Activated CD8-positive, alpha-beta T cell treated with anti-CD3 and anti-CD28 coated beads, Interleukin-2, amount 10 ng/mL, durations not matched to agents 7 days and 5 days (primary cell): ENCODE measurements around the gene VARS2. TPM values are rescaled to one million over a fixed set of nuclear protein-coding genes. Genes with fewer than 3 reads are reported as not detected.
"Not testable (repeated sequence)": the region's sequence is repeated elsewhere in the genome, so short reads cannot be mapped to it uniquely, and the experiment has no call there.

Source experiments
- ATAC-seq: fragments of 150-1000 bp; cut with Tn5 transposase; one replicate; pipeline ENCODE4 v1.10.0; 2021; ENCODE audit warnings: moderate library complexity
- CTCF ChIA-PET: fragments of 350-600 bp; sonication (Branson Sonifier 250); formaldehyde crosslinking; loops from one replicate; lab custom pipeline; 2021; ENCODE audit warnings: antibody characterized with exemption; lab: Charles Lee
- POLR2A ChIA-PET: fragments of 350-600 bp; sonication (Branson Sonifier 250); formaldehyde crosslinking; loops from one replicate; lab custom pipeline; 2021; ENCODE audit warnings: antibody characterized with exemption; lab: Charles Lee
- DNase-seq: peaks from one replicate; pipeline ENCODE4 v3.0.0-alpha.2; 2020
- H3K27ac Mint-ChIP-seq: one replicate; pipeline ENCODE4 v1.8.0; 2021; ENCODE audit warnings: mild to moderate bottlenecking, mixed read lengths
- H3K27me3 Mint-ChIP-seq: one replicate; pipeline ENCODE4 v1.8.0; 2021; ENCODE audit warnings: low read depth, mixed read lengths
- H3K36me3 Mint-ChIP-seq: one replicate; pipeline ENCODE4 v1.8.0; 2021; ENCODE audit warnings: low read depth, mixed read lengths
- H3K4me1 Mint-ChIP-seq: one replicate; pipeline ENCODE4 v1.8.0; 2021; ENCODE audit warnings: low read depth, mixed read lengths
- H3K4me3 Mint-ChIP-seq: one replicate; pipeline ENCODE4 v1.8.0; 2021; ENCODE audit warnings: mild to moderate bottlenecking, mixed read lengths
- H3K9me3 Mint-ChIP-seq: one replicate; pipeline ENCODE4 v1.8.0; 2022; ENCODE audit warnings: mixed read lengths; ENCODE audit not compliant: insufficient read depth
- total RNA-seq, 2 experiments: library from RNA; stranded (reverse); gene quantifications; one replicate each; pipeline ENCODE4 v1.2.3, GENCODE V29; 2021

VARS2 gene
- total RNA-seq, 2 experiments from 2014 or later, result 38.4 to 38.8 TPM

GRCh38 chr6:30903236-30903635, 10.8 kb upstream of the VARS2 start:
- no peak for ATAC-seq
- Mint-ChIP-seq H3K4me1 (peaks cover 21% of the 10 kb centered on the region), H3K27ac (no peak overlapping the region), H3K27me3 (no peaks in the 10 kb centered on the region), H3K4me3 (no peak overlapping the region), H3K9me3 (no peaks in the 10 kb centered on the region), H3K36me3 (no peaks in the 10 kb centered on the region)
- DNase-seq, result no peak
- ChIA-PET POLR2A (no interaction called here), CTCF (interaction anchor here (4.9 kb wide), 1 partner anchor 12 kb away, joined by 26 read pairs; the partner anchor contains the start of gene VARS2)

- not testable (repeated sequence) for ATAC-seq, H3K9me3 Mint-ChIP-seq, DNase-seq, H3K27ac Mint-ChIP-seq, H3K27me3 Mint-ChIP-seq
- peaks cover 28% of the 10 kb centered on the region for H3K4me1 Mint-ChIP-seq
- ChIA-PET CTCF (interaction anchor here (0.9 to 4.9 kb wide), 12 partner anchors 8 to 459 kb away, joined by 3 to 26 read pairs (median 6); partner anchors contain the start of gene VARS2), POLR2A (interaction anchor here (0.6 to 1.0 kb wide), 2 partner anchors 10 to 11 kb away, joined by 3 read pairs; no protein-coding TSS in a partner anchor)
- peaks cover 12% of the 10 kb centered on the region for H3K36me3 Mint-ChIP-seq
- peak overlapping the region; percentile 99 for H3K4me3 Mint-ChIP-seq
These were observed 6.7 kb upstream of the VARS2 start for GRCh38 chr6:30907290-30907757.

GRCh38 chr6:30907758-30908591, 6.1 kb upstream of the VARS2 start, which contains the start of gene GTF2H4:
GTF2H4 (plus strand) TSS chr6:30908207.
- Mint-ChIP-seq H3K4me3 (peak within 1 kb of the TSS; percentile 99), H3K9me3 (no peaks in the 10 kb centered on the region), H3K4me1 (peaks cover 22% of the 10 kb centered on the region), H3K27me3 (no peaks in the 10 kb centered on the region), H3K27ac (peak within 1 kb of the TSS; percentile 66), H3K36me3 (peaks cover 18% of the 10 kb centered on the region)
- CTCF ChIA-PET, result interaction anchor here (0.9 to 4.9 kb wide), 10 partner anchors 7 to 229 kb away, joined by 3 to 26 read pairs (median 6); partner anchors contain the start of gene VARS2
- ATAC-seq (peak; percentile 98), DNase-seq (peak; percentile 96)
- POLR2A ChIA-PET, result interaction anchor here (0.6 to 1.0 kb wide), 2 partner anchors 9 to 11 kb away, joined by 3 read pairs; no protein-coding TSS in a partner anchor

- CTCF ChIA-PET, result interaction anchor here (1.2 to 3.3 kb wide), 5 partner anchors 32 to 230 kb away, joined by 3 to 15 read pairs (median 5); no protein-coding TSS in a partner anchor
- Mint-ChIP-seq H3K9me3 (no peaks in the 10 kb centered on the region), H3K4me1 (peaks cover 28% of the 10 kb centered on the region), H3K27me3 (no peaks in the 10 kb centered on the region), H3K4me3 (peak overlapping the region; percentile 99), H3K27ac (peak overlapping the region; percentile 66), H3K36me3 (peaks cover 23% of the 10 kb centered on the region)
- POLR2A ChIA-PET, result no interaction called here
- ATAC-seq (no peak), DNase-seq (no peak)
These were observed 5.3 kb upstream of the VARS2 start for GRCh38 chr6:30908700-30909099.

- H3K27ac Mint-ChIP-seq, H3K27me3 Mint-ChIP-seq, H3K4me3 Mint-ChIP-seq, POLR2A ChIA-PET, ATAC-seq, H3K9me3 Mint-ChIP-seq, DNase-seq: not testable (repeated sequence)
- Mint-ChIP-seq H3K4me1 (peaks cover 40% of the 10 kb centered on the region), H3K36me3 (peaks cover 23% of the 10 kb centered on the region)
- CTCF ChIA-PET, result interaction anchor here (3.0 to 9.3 kb wide), 2 partner anchors 169 to 176 kb away, joined by 9 to 83 read pairs; no protein-coding TSS in a partner anchor
These were observed 3.6 kb upstream of the VARS2 start for GRCh38 chr6:30910473-30910872.

- ChIA-PET POLR2A (no interaction called here), CTCF (interaction anchor here (0.5 to 9.3 kb wide), 17 partner anchors 7 to 196 kb away, joined by 3 to 97 read pairs (median 16); partner anchors contain the start of gene MDC1)
- Mint-ChIP-seq H3K4me1 (peaks cover 41% of the 10 kb centered on the region), H3K9me3 (no peaks in the 10 kb centered on the region), H3K27me3 (no peaks in the 10 kb centered on the region), H3K4me3 (peak overlapping the region; percentile 86), H3K27ac (no peak overlapping the region), H3K36me3 (peaks cover 36% of the 10 kb centered on the region)
- DNase-seq, result no peak
- ATAC-seq, result no peak
These were observed 1.1 kb upstream of the VARS2 start for GRCh38 chr6:30912746-30913520.

GRCh38 chr6:30913721-30914075, 340 bp upstream of the VARS2 start:
- Mint-ChIP-seq H3K27me3 (no peaks in the 10 kb centered on the region), H3K9me3 (no peaks in the 10 kb centered on the region), H3K36me3 (peaks cover 41% of the 10 kb centered on the region), H3K27ac (peak overlapping the region; percentile 89), H3K4me1 (peaks cover 34% of the 10 kb centered on the region), H3K4me3 (peak overlapping the region; percentile 86)
- no peak for ATAC-seq
- no peak for DNase-seq
- CTCF ChIA-PET, result interaction anchor here (0.6 to 9.3 kb wide), 21 partner anchors 8 to 228 kb away, joined by 3 to 97 read pairs (median 11); partner anchors contain the start of gene MDC1
- POLR2A ChIA-PET, result interaction anchor here (0.6 to 1.1 kb wide), 5 partner anchors 22 to 325 kb away, joined by 3 to 4 read pairs (median 3); partner anchors contain the start of gene MRPS18B

- H3K27ac Mint-ChIP-seq, result peak overlapping the region; percentile 89
- ChIA-PET CTCF (interaction anchor here (0.6 to 9.3 kb wide), 28 partner anchors 9 to 233 kb away, joined by 3 to 97 read pairs (median 8); partner anchors contain the start of gene DDR1), POLR2A (no interaction called here)
- ATAC-seq (no peak), DNase-seq (no peak)
- no peaks in the 10 kb centered on the region for H3K9me3 Mint-ChIP-seq
- peak overlapping the region; percentile 86 for H3K4me3 Mint-ChIP-seq
- H3K27me3 Mint-ChIP-seq, result no peaks in the 10 kb centered on the region
- peaks cover 29% of the 10 kb centered on the region for H3K4me1 Mint-ChIP-seq
- H3K36me3 Mint-ChIP-seq, result peaks cover 48% of the 10 kb centered on the region
These were observed 984 bp downstream of the VARS2 start for GRCh38 chr6:30914854-30915590.

- peaks cover 48% of the 10 kb centered on the region for H3K36me3 Mint-ChIP-seq
- peak; percentile 46 for DNase-seq
These were observed 1.5 kb downstream of the VARS2 start for GRCh38 chr6:30915591-30915946.

GRCh38 chr6:30917041-30917440, 3.0 kb downstream of the VARS2 start:
- Mint-ChIP-seq H3K9me3 (no peaks in the 10 kb centered on the region), H3K27me3 (no peaks in the 10 kb centered on the region), H3K4me3 (no peak overlapping the region), H3K4me1 (peaks cover 29% of the 10 kb centered on the region), H3K27ac (no peak overlapping the region), H3K36me3 (peaks cover 42% of the 10 kb centered on the region)
- ATAC-seq (no peak), DNase-seq (no peak)
- ChIA-PET CTCF (interaction anchor here (1.1 to 9.3 kb wide), 8 partner anchors 9 to 238 kb away, joined by 3 to 97 read pairs (median 41); no protein-coding TSS in a partner anchor), POLR2A (interaction anchor here (0.9 kb wide), 1 partner anchor 9 kb away, joined by 3 read pairs; the partner anchor contains the start of gene GTF2H4)

More at GRCh38 chr6:30915591-30915946, 1.5 kb downstream of the VARS2 start:
- Mint-ChIP-seq H3K9me3 (no peaks in the 10 kb centered on the region), H3K27me3 (no peaks in the 10 kb centered on the region), H3K27ac (peak overlapping the region; percentile 5), H3K4me1 (peaks cover 29% of the 10 kb centered on the region), H3K4me3 (peak overlapping the region; percentile 86)
- CTCF ChIA-PET, result interaction anchor here (0.6 to 9.3 kb wide), 33 partner anchors 8 to 236 kb away, joined by 3 to 97 read pairs (median 6); partner anchors contain the start of gene DDR1
- no peak for ATAC-seq
- POLR2A ChIA-PET, result no interaction called here
